ENCODE measurements around the gene MVD.

MVD gene

DNA sequence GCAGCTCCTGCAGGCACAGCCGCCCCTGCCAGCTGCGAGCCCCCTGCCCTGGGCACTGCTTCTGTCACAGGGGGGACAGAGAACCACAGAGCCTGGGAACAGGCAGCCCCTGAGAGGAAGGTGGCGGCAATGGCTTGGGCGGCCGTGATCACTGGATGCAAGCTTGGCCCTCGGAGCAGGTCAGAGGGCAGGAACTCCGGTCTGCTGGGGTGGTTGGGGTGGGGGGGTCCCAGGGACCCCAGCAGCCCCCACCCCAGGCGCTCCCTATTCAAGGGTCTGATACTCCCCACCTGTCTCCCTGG is 10.2 kb downstream of the MVD start:
- Histone ChIP-seq H3K4me3 (ENCODE audit: low read depth, low read length) (no peak overlapping the region), H3K4me1 (peaks cover 3% of the 10 kb centered on the region; the same call in 1 of the 2 replicates), H3K36me3 (peaks cover 16% of the 10 kb centered on the region), H3K27me3 (no peaks in the 10 kb centered on the region), H3K9me3 (no peaks in the 10 kb centered on the region)
- TF ChIP-seq, protein P1, sequence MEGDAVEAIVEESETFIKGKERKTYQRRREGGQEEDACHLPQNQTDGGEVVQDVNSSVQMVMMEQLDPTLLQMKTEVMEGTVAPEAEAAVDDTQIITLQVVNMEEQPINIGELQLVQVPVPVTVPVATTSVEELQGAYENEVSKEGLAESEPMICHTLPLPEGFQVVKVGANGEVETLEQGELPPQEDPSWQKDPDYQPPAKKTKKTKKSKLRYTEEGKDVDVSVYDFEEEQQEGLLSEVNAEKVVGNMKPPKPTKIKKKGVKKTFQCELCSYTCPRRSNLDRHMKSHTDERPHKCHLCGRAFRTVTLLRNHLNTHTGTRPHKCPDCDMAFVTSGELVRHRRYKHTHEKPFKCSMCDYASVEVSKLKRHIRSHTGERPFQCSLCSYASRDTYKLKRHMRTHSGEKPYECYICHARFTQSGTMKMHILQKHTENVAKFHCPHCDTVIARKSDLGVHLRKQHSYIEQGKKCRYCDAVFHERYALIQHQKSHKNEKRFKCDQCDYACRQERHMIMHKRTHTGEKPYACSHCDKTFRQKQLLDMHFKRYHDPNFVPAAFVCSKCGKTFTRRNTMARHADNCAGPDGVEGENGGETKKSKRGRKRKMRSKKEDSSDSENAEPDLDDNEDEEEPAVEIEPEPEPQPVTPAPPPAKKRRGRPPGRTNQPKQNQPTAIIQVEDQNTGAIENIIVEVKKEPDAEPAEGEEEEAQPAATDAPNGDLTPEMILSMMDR (IDR thresholded peaks at IDR 0.05; ENCODE audit: low read depth, low read length), result no peak
- DNase-seq, result no peak

GRCh38 chr16:88651989-88652761 is 10.7 kb downstream of the MVD start:
- peaks cover 14% of the 10 kb centered on the region for H3K36me3 ChIP-seq
- TF ChIP-seq, protein P1 (IDR thresholded peaks at IDR 0.05; ENCODE audit: low read depth, low read length), result no peak
- H3K9me3 ChIP-seq, result no peaks in the 10 kb centered on the region
- H3K4me3 ChIP-seq (ENCODE audit: low read depth, low read length), result no peak overlapping the region
- H3K27me3 ChIP-seq, result no peaks in the 10 kb centered on the region
- DNase-seq, result no peak
- peaks cover 3% of the 10 kb centered on the region; the same call in 1 of the 2 replicates for H3K4me1 ChIP-seq

GRCh38 chr16:88651276-88651988 is 11.5 kb downstream of the MVD start:
- H3K4me1 ChIP-seq, result peaks cover 3% of the 10 kb centered on the region; the same call in 1 of the 2 replicates
- DNase-seq, result peak; percentile 70
- H3K27me3 ChIP-seq, result no peaks in the 10 kb centered on the region
- TF ChIP-seq, protein P1 (IDR thresholded peaks at IDR 0.05; ENCODE audit: low read depth, low read length), result no peak
- peak overlapping the region; percentile 81 for H3K4me3 ChIP-seq (ENCODE audit: low read depth, low read length)
- peaks cover 9% of the 10 kb centered on the region for H3K36me3 ChIP-seq
- no peaks in the 10 kb centered on the region for H3K9me3 ChIP-seq

GRCh38 chr16:88650749-88651275 is 12.1 kb downstream of the MVD start, which contains the start of gene CYBA:
TSS of gene CYBA (minus strand) at chr16:88651053. CDS start at chr16:88651013, 40 bp downstream.
- Histone ChIP-seq H3K4me1 (peaks cover 3% of the 10 kb centered on the region; the same call in 1 of the 2 replicates), H3K9me3 (no peaks in the 10 kb centered on the region), H3K27me3 (no peaks in the 10 kb centered on the region), H3K4me3 (ENCODE audit: low read depth, low read length) (peak within 1 kb of the TSS; percentile 81), H3K36me3 (peaks cover 9% of the 10 kb centered on the region)
- TF ChIP-seq, protein P1 (IDR thresholded peaks at IDR 0.05; ENCODE audit: low read depth, low read length), result no peak
- DNase-seq, result peak; percentile 69

- peaks cover 3% of the 10 kb centered on the region; the same call in 1 of the 2 replicates for H3K4me1 ChIP-seq
Observed at GRCh38 chr16:88649924-88650748, 12.8 kb downstream of the MVD start.

More at GRCh38 chr16:88649924-88650748, 12.8 kb downstream of the MVD start:
- H3K4me3 ChIP-seq (ENCODE audit: low read depth, low read length), result peak overlapping the region; percentile 81
- no peaks in the 10 kb centered on the region for H3K27me3 ChIP-seq
- H3K36me3 ChIP-seq, result peaks cover 5% of the 10 kb centered on the region
- H3K9me3 ChIP-seq, result no peaks in the 10 kb centered on the region
- DNase-seq, result peak; percentile 57
- TF ChIP-seq, protein P1 (IDR thresholded peaks at IDR 0.05; ENCODE audit: low read depth, low read length), result no peak

All from BE2C (cell line).